ENCODE results near the gene GUCA1A.
"Not testable (repeated sequence)": the region's sequence is repeated elsewhere in the genome, so short reads cannot be mapped to it uniquely, and the experiment has no call there.

The GUCA1A gene

GRCh38 chr6:42179261-42179944 lies 6.2 kb downstream of the GUCA1A start:
- DNase-seq, result no peak

- no peak for DNase-seq
Observed at GRCh38 chr6:42179945-42180313, 6.8 kb downstream of the GUCA1A start.

GRCh38 chr6:42182101-42182500 lies 8.9 kb downstream of the GUCA1A start:
- DNase-seq, result no peak

GRCh38 chr6:42184475-42184874 lies 11.3 kb downstream of the GUCA1A start:
- DNase-seq, result no peak

GRCh38 chr6:42185597-42185996 lies 12.4 kb downstream of the GUCA1A start:
- DNase-seq, result no peak

- DNase-seq, result no peak
Observed at GRCh38 chr6:42188406-42188805, 15.2 kb downstream of the GUCA1A start.

- no peak for DNase-seq
Observed at GRCh38 chr6:42190554-42191183, 17.5 kb downstream of the GUCA1A start.

GRCh38 chr6:42192385-42192784 lies 19.2 kb downstream of the GUCA1A start:
- DNase-seq, result not testable (repeated sequence)

- DNase-seq, result no peak
Observed at GRCh38 chr6:42193491-42193894, 20.3 kb downstream of the GUCA1A start.

GRCh38 chr6:42194056-42194455 lies 20.9 kb downstream of the GUCA1A start:
- no peak for DNase-seq

GRCh38 chr6:42195415-42195814 lies 22.3 kb downstream of the GUCA1A start:
- no peak for DNase-seq

GRCh38 chr6:42197555-42198362 lies 24.6 kb downstream of the GUCA1A start:
- no peak for DNase-seq

GRCh38 chr6:42199106-42199981 lies 26.2 kb downstream of the GUCA1A start:
- DNase-seq, result peak; percentile 61

GRCh38 chr6:42200035-42200434 lies 26.9 kb downstream of the GUCA1A start:
- no peak for DNase-seq

GRCh38 chr6:42201382-42201781 lies 28.2 kb downstream of the GUCA1A start:
- DNase-seq, result no peak

- DNase-seq, result not testable (repeated sequence)
Observed at GRCh38 chr6:42202131-42202915, 29.2 kb downstream of the GUCA1A start.

- DNase-seq, result no peak
Observed at GRCh38 chr6:42203183-42203582, 30.0 kb downstream of the GUCA1A start.

GRCh38 chr6:42204768-42205282 lies 31.7 kb downstream of the GUCA1A start:
- no peak for DNase-seq

- DNase-seq, result not testable (repeated sequence)
Observed at GRCh38 chr6:42207559-42207958, 34.4 kb downstream of the GUCA1A start.

GRCh38 chr6:42210551-42210950 lies 37.4 kb downstream of the GUCA1A start:
- no peak for DNase-seq

GRCh38 chr6:42211726-42212125 lies 38.6 kb downstream of the GUCA1A start:
- peak; percentile 28 for DNase-seq

- DNase-seq, result no peak
Observed at GRCh38 chr6:42212442-42212841, 39.3 kb downstream of the GUCA1A start.

Data from RPMI8226 (cell line).